Measurements from ENCODE around the gene CSMD2.

Gene CSMD2

GRCh38 chr1:33848205-33848937 lies 316.7 kb downstream of the CSMD2 start:
- DNase-seq, result no peak

- no peak for DNase-seq
Measured at GRCh38 chr1:33846861-33847260, 318.2 kb downstream of the CSMD2 start.

DNA sequence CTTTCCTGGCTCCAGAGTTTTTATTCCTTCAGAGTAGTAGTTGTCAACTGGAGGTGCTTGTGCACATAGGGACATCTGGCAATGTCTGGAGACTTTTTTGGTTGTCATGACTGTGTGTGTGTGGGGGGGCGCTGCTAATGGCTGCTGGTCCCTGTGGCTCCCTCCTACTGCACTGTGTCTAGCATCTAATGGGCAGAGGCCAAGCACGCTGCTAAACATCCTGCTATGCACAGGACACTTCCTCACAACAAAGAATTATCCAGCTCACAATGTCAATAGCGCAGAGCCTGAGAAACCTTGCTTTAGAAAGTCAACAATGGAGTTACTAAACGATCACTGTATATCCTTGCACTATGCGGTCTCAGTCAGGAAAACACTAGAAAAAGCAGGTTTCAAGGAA lies 320.9 kb downstream of the CSMD2 start:
- no peak for DNase-seq

DNA sequence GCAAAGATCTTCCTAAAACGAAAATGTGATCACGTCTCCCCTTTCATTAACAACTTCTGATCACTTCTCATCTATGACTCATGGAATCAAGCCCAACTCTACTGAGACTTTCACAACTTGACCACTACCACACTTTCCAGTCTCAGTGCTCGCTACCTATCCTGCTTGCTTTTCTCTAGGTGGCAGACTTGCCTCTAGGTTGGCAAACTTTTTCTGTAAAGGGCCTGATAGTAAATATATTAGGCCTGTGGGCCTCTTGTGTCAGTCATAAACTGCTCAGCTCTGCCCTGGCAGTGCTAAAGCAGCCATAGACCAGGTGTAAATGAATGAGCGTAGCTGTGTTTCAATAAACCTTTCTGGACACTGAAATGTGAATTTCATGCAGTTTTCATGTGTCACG lies 322.7 kb downstream of the CSMD2 start:
- no peak for DNase-seq

- DNase-seq, result no peak
Measured at GRCh38 chr1:33841494-33841893, 323.5 kb downstream of the CSMD2 start.

GRCh38 chr1:33837635-33838034 lies 327.4 kb downstream of the CSMD2 start:
- no peak for DNase-seq

- DNase-seq, result peak; percentile 38
Measured at GRCh38 chr1:33836911-33837310, 328.1 kb downstream of the CSMD2 start.

GRCh38 chr1:33828654-33829053 lies 336.4 kb downstream of the CSMD2 start:
- DNase-seq, result no peak

DNA sequence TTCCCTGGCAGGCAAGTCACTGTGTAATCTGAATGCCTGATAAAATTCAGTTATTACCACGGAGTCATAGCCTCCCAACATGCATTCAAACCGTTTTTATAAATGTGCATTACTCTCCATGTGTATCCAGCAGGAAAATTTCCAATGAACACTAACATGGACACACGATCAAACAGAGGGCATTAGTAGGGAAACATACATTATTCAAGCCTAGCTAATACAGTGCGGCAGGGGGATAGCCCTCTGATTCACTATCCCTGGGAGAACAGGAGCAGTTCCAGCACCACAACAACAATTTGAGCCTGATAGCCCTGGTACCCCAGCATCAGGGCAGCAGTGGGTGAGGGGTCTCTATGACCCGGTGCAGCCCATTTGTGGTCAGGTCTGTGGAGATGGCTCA lies 337.0 kb downstream of the CSMD2 start:
- DNase-seq, result no peak

DNA sequence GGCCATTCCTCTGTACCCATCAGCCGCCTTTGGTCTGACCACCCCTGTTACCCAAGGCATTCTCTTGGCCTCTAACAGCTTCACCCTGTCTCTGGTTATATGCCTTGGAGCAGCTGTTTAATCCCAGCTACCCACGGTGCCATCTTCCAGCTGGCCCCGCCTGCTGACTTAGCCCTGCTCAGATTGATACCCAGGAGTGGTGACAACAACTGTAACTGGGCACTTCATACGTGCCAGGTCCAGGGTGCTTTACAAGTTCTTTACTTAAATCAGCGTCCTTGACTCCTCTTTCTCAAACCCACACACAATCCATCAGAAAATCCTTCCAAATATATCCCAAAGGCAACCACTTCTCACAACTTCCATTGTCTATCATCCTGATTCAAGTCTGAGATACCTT lies 338.3 kb downstream of the CSMD2 start:
- DNase-seq, result no peak

DNA sequence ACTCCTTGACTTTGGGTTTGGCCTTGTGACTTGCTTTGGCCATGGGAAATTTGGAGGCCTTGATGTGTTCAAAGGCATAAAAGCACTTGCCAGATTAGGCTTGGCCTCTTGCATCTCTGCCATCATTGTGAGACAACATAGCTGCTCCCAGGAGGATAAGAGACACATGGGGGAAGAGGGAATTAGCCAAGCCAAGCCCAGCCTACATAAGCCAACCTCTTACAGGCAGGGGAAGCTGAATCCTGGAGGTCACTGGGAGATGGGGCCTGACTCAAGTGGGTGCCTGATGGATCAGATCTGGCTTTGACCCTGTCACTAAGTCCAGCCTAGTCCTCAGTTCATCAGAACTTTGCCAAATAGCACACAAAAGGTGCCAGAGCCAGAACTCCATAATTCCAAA lies 338.7 kb downstream of the CSMD2 start:
- no peak for DNase-seq

DNA sequence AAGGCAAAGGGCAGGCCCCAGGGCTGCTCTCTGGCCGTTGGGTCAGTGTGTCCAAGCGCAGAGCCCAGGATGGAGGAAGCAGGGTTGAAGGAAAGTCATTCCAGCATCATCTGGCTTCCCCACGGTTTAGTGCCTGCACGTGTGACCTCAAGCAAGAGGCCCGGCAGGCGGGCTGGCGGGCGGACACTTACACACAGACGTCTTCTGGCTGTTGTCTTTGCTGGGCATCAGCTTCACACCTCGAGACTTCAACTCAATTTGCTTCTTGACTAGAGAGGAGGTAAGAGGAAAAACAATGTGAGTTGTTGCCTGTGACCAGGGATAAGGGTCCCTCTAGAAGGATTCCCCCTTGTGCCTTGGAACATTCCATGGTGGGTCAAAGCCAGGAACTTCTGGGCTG lies 339.5 kb downstream of the CSMD2 start:
- DNase-seq, result no peak

- DNase-seq, result no peak
Measured at GRCh38 chr1:33824971-33825370, 340.1 kb downstream of the CSMD2 start.

GRCh38 chr1:33824321-33824720 lies 340.7 kb downstream of the CSMD2 start:
- DNase-seq, result no peak

DNA sequence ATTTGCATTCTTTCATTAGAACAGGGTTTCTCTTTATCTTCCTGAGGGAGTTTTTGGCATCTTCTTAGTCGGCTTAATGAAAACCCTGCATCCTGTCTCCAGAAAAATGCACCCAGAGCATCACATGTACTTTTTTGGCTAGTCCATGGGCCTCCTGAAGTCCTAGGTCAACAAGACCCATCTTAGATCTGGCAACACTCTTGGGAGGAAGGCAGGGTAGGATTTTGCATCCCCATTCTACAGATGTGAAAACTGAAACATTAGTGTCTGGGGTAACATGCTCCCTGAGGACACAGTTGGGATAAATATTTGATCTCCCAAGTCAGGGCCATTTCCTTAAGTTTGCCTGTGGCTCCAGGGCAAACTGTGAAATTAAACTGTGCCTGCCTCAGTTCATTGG lies 341.2 kb downstream of the CSMD2 start:
- no peak for DNase-seq

DNA sequence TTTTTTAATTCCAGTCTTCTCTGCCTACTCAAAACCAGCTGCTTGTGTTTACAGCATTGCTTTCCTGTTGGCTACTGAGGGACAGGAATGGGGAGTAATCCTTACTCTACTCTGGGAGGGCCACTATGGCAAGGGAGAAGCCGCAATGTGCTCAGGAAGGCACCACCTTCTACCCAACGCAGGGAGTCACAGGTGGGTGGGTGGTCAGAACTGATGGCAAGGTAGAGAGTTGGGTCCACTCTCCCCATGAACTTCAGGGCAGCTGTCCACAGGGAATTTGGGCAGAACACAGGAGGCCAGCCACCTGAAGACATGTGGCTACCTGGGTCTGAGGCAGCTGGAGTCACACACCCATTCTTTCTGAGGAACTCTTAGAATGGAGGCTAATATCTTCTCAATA lies 341.6 kb downstream of the CSMD2 start:
- DNase-seq, result no peak

GRCh38 chr1:33822396-33822795 lies 342.6 kb downstream of the CSMD2 start:
- no peak for DNase-seq

DNA sequence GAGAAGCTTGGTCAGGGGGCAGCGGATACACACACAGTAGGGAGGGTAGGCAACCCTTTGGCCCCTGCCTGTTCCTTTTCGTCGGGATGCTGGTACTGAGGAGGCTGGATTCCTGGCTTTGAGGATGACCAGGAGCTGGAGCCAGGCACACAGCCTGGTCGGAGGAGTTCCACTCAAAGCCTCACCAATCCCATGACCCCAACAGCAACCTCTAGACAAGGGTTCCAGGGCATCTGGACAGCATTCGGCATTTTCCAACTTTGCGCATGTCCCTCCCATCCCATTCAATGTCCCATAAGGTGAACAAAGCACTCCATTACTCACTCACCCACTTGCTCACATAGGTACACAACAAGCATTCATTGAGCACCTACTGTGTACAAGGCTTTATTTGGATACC lies 343.7 kb downstream of the CSMD2 start:
- no peak for DNase-seq

DNA sequence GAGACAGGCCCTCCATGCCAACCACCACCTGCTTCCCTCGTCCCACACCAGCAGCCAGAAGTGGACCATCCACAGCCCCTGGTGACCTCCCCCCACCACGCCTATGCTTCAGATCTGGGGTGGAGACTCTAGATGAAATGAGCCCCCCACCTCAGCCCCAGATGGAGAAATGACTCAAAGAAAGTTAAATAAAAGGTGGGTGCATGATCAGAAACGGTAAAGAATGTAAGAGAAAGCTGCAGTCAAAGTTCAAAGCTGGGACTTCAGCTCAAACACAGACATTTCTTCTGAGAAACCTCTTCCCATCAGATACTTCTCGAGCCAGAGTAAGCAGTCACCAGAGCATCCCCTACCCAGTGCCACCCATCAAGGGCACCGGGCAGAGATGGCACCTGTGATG lies 344.2 kb downstream of the CSMD2 start:
- no peak for DNase-seq

GRCh38 chr1:33819913-33820311 lies 345.1 kb downstream of the CSMD2 start:
- DNase-seq, result no peak

DNA sequence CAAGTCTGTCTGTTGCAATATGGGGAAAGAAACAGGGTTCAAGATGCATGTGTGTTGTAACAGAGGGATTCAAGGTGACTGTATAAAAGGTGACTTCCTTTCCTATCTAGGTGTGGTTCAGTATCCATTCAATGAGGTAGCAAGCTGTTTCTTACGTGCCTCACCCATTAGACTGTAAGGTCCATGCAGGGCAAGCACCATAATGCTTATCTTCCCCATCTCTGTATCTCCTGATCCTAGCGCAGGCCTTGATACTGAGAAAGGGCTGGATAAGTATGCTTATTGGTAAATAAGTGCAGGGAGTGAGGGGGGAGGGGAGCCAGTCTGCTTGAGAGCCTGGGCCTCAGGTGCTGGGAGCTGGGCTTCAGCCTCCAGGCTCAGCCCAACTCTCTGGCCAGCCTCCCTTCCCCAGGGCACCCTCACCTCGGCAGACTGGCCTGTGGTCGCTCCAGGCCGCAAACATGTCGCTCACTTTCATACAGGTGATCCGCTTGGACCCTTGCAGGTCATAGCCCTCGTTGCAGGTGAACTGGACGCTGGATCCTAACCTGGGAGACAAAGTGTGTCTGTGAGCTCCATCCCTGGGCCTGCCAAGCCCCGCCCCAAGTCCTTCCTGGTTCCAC lies 345.6 kb downstream of the CSMD2 start:
- no peak for DNase-seq

- DNase-seq, result no peak
Measured at GRCh38 chr1:33818071-33818470, 347.0 kb downstream of the CSMD2 start.

- peak; percentile 85 for DNase-seq
Measured at GRCh38 chr1:33815061-33815460, 350.0 kb downstream of the CSMD2 start.

DNA sequence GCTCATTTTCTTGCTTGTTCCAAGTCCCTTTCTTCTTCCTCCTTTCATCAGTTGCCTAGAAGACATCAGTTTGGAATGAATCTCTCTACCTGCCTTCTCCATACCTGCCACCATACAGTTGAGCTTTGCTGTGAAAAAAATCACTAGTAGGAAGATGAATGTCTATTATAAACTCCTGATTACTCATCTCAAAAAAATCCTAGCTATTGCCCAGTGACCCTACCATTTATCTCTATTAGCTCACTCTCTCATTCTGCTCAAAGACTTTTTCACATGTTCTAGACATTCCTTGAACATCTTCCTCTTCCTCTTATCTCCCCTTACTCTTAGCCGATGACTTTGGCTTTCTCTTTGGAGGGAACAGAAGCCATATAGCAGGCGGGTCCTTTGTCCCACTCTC lies 350.9 kb downstream of the CSMD2 start:
- DNase-seq, result peak; percentile 65

GRCh38 chr1:33810571-33810970 lies 354.5 kb downstream of the CSMD2 start:
- DNase-seq, result no peak
